GM19463 (cell line): ENCODE measurements around the gene KLHL29.

Experiments
- ATAC-seq: cut with Tn5 transposase; IDR thresholded peaks from one replicate; pipeline ENCODE4 v1.9.1; 2021; ENCODE audit warnings: mild to moderate bottlenecking, moderate library complexity; ENCODE audit not compliant: unreplicated experiment

KLHL29 gene

GRCh38 chr2:23488584-23488983 is 103.6 kb downstream of the KLHL29 start:
- no peak for ATAC-seq

- ATAC-seq: no peak
These were observed 104.7 kb downstream of the KLHL29 start for GRCh38 chr2:23489471-23490322.

- no peak for ATAC-seq
These were observed 106.8 kb downstream of the KLHL29 start for GRCh38 chr2:23491591-23492336.

- no peak for ATAC-seq
These were observed 107.3 kb downstream of the KLHL29 start for GRCh38 chr2:23492337-23492675.

GRCh38 chr2:23492921-23493320 is 107.9 kb downstream of the KLHL29 start:
- ATAC-seq: no peak

GRCh38 chr2:23493846-23494245 is 108.9 kb downstream of the KLHL29 start:
- no peak for ATAC-seq

GRCh38 chr2:23494286-23494685 is 109.3 kb downstream of the KLHL29 start:
- no peak for ATAC-seq

- ATAC-seq: no peak
These were observed 110.7 kb downstream of the KLHL29 start for GRCh38 chr2:23495661-23496114.

- ATAC-seq: no peak
These were observed 111.5 kb downstream of the KLHL29 start for GRCh38 chr2:23496456-23496855.

GRCh38 chr2:23497063-23497462 is 112.1 kb downstream of the KLHL29 start:
- no peak for ATAC-seq

- ATAC-seq: no peak
These were observed 112.6 kb downstream of the KLHL29 start for GRCh38 chr2:23497536-23497935.

GRCh38 chr2:23498943-23499342 is 114.0 kb downstream of the KLHL29 start:
- no peak for ATAC-seq

- no peak for ATAC-seq
These were observed 114.5 kb downstream of the KLHL29 start for GRCh38 chr2:23499439-23499838.

GRCh38 chr2:23500836-23501235 is 115.9 kb downstream of the KLHL29 start:
- ATAC-seq: no peak

- ATAC-seq: no peak
These were observed 117.1 kb downstream of the KLHL29 start for GRCh38 chr2:23502096-23502495.

- ATAC-seq: no peak
These were observed 118.1 kb downstream of the KLHL29 start for GRCh38 chr2:23503097-23503496.

GRCh38 chr2:23503682-23504081 is 118.7 kb downstream of the KLHL29 start:
- no peak for ATAC-seq

- no peak for ATAC-seq
These were observed 119.6 kb downstream of the KLHL29 start for GRCh38 chr2:23504591-23504990.

GRCh38 chr2:23505218-23505983 is 120.4 kb downstream of the KLHL29 start:
- no peak for ATAC-seq

- no peak for ATAC-seq
These were observed 121.0 kb downstream of the KLHL29 start for GRCh38 chr2:23505984-23506380.

- ATAC-seq: no peak
These were observed 121.7 kb downstream of the KLHL29 start for GRCh38 chr2:23506531-23507266.
